CD4-positive, alpha-beta T cell treated with Interleukin-15 for 4 hours (primary cell): ENCODE results near the gene HDGF.
A peak's percentile ranks its signal among the peaks of the same experiment; 100 is the strongest.
"Not testable (repeated sequence)": the region's sequence is repeated elsewhere in the genome, so short reads cannot be mapped to it uniquely, and the experiment has no call there.

Experiments
- DNase-seq: peaks from one replicate; pipeline ENCODE4 v3.0.0-alpha.2; 2020; ENCODE audit warnings: low spot score

The HDGF gene

GRCh38 chr1:156767101-156767878, 15.8 kb upstream of the HDGF start, which contains the start of gene PRCC:
Gene PRCC (plus strand): TSS chr1:156767535. CDS start chr1:156767772, 237 bp downstream.
- DNase-seq: peak; percentile 99

- no peak for DNase-seq
These were observed 15.0 kb upstream of the HDGF start for GRCh38 chr1:156766298-156767100.

DNA sequence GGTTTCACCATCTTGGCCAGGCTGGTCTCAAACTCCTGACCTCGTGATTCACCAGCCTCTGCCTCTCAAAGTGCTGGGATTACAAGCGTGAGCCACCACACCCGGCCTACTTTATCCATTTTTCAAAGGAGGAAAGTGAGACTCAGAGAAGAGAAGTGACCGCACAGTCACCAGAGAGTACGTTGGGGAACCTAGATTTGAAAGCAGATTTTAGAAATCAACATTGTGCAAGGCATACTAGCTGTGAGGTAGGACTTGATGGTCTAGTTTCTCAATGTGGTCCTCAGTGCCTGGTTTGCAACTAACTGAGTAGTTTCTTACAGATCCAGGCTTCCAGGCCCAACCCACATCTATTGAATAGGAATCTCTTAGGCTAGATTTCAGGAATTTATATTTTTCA, 14.2 kb upstream of the HDGF start:
- DNase-seq: no peak

- DNase-seq: not testable (repeated sequence)
These were observed 13.7 kb upstream of the HDGF start for GRCh38 chr1:156765136-156765535.

GRCh38 chr1:156760796-156761104, 9.3 kb upstream of the HDGF start:
- DNase-seq: no peak

DNA sequence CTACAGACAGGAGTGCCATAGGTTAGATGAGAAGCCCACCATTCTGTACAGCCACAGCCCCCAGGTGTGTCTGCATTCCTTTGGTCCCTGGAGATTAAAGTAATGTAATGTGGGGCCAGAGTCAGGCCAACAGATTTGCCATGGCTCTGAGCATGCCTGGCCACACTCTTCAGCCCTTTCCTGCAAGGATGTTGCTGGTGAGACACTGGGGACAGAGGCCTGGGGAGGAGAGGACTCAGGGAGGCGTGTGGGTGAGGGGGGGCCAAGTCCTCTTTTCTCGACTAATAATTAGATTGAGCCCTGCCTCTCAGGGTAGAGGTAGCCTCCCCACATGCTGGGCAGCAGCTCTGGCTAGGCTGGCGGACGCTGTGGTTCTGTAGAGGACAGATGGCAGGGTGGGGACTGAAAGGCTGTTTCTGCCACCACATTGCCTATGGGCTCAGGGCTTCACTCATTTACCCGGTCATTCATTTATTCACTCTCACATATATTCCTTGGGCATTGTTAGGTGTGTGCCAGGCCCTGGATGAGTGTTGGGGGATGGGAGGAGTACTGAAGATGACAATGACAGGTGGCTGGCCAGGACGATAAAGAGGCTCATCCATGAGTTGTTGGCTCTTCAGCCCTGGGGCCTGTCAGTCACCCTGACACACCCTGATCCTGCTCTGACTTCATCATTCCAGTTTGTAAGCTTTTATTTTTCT, 8.8 kb upstream of the HDGF start:
- no peak for DNase-seq

- not testable (repeated sequence) for DNase-seq
These were observed 6.2 kb upstream of the HDGF start for GRCh38 chr1:156757572-156758253.

- DNase-seq: no peak
These were observed 4.9 kb upstream of the HDGF start for GRCh38 chr1:156756355-156756754.

DNA sequence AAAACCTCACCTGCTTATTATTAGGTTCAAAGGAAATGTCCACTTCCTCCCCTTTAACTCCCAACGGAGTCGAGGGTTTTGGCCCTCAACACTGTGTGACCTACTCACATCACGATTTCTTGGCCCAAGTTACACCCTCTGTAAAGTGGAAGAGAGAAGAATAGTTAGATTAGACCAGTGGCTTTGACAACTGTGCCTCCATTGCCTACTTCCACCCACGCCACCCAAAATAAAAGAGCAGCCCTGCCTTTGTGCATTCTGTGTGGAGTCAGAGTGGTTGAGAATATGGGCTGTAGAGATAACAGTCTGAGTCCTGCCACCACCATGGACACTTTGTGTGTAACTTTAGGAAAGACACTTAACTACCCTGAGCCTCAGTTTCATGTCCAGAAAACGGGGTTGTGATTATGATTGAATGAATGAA, 4.1 kb upstream of the HDGF start:
- DNase-seq: no peak

DNA sequence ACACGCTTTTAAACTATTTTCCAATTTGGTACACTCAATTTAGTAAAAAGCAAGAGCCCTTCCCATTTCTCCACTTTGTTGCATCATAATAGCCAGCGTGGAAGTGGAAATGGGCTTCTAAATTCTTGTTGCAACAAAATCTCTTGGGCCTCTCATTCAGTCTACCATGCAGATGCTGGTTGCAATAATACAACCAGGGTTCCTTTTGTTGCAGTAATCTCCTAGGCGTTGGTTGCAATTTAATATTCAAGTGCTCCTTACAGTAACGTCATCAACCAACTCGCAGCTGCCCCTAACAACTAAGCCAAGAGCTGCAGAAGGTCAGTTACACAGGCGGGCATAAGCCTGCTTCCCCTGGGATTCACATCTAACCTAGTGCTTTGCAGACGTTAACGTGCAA, 2.7 kb upstream of the HDGF start:
- no peak for DNase-seq

DNA sequence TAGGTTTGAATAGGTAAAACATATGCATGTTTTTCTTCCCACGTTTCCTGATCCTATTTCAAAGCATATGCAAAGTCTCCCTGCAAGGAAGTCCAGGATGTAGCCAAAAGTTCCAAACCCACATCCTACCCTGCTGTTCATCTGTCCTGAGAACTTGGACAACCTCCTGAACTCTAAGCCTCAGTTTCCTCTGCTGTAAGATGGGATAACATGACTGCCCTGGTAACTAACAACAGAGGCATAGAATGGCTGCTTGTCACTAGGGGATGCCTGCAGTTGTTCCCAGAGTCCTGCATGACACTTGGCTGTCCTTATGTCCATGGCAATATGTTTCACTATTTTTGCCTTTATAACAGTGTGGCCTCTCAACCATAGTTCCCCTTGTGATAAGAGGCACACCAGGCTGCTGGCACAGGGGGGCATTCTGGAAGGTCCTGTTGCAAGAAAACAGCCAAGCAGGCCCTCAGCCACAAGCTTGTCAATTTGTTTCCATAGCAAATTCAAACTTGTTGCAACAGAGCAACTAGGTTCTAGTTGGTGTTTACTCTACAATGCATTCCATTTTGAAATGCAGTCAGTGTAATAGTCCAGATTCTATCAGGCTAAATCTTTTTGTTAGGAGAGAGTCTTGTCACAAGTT, 1.5 kb upstream of the HDGF start:
- no peak for DNase-seq

- DNase-seq: peak; percentile 97
These were observed 444 bp upstream of the HDGF start for GRCh38 chr1:156751757-156752481.

DNA sequence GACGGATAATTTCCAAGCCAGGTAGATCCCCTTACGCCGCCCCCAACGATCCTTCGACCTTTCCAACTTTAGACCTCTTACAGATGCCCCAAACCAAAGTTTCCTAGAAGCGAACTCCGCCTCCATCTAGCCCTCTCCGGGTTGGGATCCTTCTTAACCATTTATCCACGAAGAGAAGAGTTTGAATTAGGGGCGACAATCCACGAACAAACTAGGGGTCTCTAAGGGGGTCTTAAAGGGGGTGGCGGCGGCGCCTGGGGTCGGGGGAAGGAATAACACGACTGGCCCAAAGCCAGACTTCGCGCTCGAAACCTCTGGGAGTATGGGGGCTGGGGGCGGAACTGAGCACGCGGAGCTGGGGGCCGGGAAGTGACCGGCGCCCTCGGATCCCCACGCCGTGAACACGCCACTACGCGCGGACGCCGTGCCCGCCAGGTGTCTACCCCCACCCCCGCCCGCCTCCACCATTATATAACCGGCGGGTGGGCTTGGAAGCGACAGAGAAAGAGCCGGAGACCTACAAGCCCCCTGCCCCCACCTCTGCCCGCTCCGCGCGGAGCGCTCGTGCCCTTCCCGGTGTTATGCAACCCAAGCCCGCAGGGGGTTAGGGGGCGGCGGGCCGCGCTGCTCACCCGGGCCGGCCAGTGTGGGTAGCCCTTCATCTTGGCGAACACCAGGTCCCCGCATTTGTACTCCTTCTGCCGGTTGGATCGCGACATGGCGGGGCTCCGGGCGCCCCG, 594 bp downstream of the HDGF start:
- DNase-seq: no peak

DNA sequence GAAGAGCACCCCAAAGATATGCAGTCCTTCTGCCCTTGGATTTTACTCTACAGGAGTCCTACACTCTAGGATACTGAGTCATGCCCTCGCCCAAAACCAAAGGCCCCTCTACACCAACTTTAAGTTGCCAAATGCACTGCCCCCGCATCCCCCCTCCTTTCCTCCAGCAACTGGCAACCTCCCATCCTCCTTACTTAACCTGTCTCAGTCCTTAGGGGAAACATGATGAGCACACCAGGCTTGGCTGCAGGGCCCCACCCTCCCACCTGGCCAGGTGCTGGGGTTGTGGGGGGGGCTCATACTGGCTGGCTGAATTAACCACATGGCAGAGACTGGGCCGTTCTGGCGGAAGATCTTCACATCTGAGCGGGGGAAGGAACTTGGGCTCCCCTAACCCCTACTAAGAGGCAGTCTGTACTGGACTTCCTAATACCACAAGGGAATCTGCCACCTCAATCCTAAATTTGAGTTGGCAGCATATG, 1.2 kb downstream of the HDGF start:
- peak; percentile 51 for DNase-seq

DNA sequence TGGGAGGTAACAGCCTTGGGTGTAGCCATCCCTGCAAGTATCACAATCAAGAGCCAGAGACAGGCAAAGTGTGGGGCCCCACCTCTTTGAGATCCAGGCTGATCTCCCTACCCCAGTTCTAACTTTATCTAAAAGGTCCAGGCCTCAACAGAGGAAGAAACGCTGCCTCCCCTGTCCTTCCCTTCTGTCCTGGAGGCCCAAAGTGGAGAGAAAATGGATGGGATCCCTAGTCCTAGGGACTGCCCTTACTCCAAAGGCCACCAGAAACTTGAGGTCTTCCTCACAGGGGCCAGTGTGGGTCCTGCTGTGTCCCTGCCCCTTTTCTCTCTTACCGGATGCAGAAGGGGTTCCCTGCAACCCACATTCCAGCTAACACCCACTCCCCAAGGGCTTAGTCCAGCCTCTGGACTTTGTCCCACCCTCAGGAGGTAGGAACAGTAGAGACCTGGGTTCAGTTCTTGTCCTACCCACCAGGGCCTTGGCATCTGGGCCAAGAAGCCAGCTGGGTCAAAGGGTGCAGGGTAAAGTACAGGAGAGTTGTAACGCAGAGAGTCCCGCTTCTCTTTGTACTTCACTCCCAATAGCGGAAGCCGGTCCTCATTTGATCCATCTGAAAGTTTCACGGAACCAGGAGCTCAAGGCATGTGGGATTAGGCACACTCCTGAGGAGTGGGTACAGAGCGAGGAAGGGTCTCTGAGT, 1.9 kb downstream of the HDGF start:
- no peak for DNase-seq

DNA sequence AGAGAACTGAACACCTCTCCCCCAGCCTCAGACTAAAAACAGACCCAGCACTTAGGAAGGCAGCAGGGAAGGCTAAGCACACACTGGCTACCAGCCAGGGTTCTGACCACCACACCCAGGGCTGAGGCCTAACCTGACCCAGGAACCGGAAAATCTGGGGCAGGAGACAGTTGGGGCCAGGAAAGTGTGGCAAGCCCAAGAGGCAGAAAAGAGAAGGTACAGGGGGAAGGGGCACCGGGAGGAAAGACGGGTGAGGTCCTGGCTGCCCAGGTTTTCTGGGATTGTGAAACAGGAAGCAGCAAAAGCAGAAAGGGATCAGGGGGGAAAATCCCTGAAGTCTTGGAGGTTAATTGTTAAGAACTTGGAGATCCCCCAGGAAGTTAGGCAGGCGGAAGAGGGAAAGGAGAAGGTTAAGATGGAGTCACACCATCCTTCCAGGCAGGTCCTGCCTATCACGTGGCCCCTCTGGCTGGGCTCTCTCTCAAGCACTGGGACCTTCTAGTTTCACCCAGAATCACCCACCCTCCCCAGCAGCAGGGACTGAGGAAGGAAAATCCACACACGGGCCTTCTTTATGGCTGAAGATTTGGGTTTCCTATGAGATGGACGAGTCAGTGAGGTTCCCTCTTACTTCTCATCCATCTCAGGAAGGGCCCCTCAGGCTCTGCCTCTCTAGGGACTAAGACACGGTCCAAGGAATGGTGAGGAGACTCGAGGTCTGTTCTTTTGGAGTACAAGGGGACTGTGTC, 2.6 kb downstream of the HDGF start:
- no peak for DNase-seq

DNA sequence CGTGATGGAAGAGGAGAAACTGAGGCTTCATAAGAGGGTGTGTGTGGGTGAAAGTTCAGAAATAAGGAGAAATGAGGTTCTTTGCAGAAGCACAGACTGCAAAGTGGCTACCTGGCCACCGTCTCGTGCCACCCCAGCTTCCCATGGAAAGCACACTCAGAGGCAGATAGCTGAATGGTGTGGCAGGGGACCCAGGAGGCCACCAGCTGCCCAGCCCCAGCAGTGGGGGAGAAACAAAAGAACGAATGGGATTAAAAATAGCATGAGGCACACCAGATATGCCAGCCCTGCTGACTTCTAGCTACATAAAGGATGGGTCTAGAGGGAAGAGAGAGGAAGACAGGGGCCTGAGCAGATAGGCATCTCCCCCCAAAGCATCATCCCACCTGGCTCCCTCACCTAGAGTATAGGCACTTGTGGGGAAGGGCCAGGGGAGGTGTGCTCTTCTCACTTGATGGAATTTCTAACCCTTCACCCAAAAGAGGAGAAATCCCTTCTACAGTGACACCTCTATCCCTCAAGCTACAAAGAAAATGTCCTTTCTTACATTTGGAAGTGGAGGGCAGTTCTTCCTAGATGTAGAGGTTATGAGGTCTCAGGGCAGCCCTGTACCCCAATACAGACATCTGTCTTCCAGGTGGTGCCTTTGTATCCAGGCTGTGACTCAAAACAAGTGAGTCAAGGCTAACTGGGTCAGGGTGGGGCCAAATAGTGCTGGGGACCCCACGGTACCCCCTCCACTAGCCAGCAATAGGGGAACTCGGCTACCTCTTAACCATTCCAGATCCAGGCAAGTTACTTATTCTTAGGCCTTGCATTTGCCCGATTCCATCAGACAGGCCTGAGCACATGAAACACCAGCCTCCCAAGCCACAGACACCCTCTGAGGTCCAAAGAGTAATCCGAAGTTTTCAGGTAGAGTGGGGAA, 3.5 kb downstream of the HDGF start:
- DNase-seq: peak; percentile 47
